ENCODE measurements around the gene SP7.

DNA sequence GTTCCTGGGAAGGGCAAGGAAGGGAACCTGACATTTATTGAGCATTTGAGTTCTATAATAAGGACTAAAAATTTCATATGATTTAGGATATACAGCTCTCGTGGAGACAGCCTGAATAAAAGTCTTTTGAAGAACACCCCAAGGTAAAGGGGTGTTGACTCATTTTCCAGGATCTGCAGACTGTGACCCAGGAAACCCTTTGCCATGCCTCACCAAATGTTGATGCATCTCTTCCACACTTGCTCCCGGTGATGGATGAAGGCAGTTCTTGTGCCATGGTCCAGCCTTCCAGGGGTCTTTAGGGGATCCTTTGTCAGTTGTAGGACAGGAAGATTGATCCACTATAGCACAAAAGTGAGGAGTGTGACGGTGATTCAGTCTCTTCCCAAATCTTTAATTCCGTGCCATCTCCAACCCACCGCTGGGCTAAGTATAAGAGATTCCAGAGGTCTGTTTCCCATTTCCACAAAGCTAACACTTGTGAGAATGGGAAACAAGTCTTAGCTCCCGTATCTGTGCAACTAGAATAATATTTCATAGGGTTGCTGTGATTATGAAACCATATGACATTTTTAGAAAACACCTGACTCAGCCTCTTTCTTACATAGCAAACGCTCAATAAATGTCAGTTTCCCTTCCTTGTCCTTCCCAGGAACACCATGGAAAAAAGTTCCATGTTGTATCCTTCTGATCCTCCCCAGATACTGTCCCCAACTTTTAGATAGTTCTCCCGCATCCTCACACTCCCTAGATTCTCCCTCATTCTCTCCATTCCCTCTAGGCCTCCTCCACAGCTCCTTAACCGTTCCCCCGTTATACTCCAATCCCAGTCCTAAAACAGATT lies 15.6 kb downstream of the SP7 start:
- TF ChIP-seq, protein P1, sequence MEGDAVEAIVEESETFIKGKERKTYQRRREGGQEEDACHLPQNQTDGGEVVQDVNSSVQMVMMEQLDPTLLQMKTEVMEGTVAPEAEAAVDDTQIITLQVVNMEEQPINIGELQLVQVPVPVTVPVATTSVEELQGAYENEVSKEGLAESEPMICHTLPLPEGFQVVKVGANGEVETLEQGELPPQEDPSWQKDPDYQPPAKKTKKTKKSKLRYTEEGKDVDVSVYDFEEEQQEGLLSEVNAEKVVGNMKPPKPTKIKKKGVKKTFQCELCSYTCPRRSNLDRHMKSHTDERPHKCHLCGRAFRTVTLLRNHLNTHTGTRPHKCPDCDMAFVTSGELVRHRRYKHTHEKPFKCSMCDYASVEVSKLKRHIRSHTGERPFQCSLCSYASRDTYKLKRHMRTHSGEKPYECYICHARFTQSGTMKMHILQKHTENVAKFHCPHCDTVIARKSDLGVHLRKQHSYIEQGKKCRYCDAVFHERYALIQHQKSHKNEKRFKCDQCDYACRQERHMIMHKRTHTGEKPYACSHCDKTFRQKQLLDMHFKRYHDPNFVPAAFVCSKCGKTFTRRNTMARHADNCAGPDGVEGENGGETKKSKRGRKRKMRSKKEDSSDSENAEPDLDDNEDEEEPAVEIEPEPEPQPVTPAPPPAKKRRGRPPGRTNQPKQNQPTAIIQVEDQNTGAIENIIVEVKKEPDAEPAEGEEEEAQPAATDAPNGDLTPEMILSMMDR (IDR thresholded peaks at IDR 0.05), result no peak
- TF ChIP-seq POLR2A (IDR thresholded peaks at IDR 0.05), result no peak
